ENCODE measurements around the gene PRSS8.
"Not testable (repeated sequence)": the region's sequence is repeated elsewhere in the genome, so short reads cannot be mapped to it uniquely, and the experiment has no call there.

PRSS8 gene

GRCh38 chr16:31177136-31177535 lies 41.6 kb upstream of the PRSS8 start:
- Histone ChIP-seq H3K4me2 (peak overlapping the region; percentile 29 to 82 (median 61)), H3K9me3 (replicated peaks in 1 of 11) (no peaks in the 10 kb centered on the region), H3K4me3 (no peak overlapping the region), H3K9ac (no peak overlapping the region), H3K27ac (no peak overlapping the region), H4K20me1 (peaks cover 15 to 36% (median 22%) of the 10 kb centered on the region in 11 experiments), H3K27me3 (no peaks in the 10 kb centered on the region), H3K4me1 (peaks cover 30 to 43% (median 34%) of the 10 kb centered on the region in 10 experiments), H3K36me3 (peaks cover 8 to 15% (median 14%) of the 10 kb centered on the region in 11 experiments)
- no peak for TF ChIP-seq Cebpa-rat (IDR thresholded peaks at IDR 0.05)

- not testable (repeated sequence) for H3K4me3 ChIP-seq; H3K4me2 ChIP-seq; H3K9me3 ChIP-seq (replicated peaks in 1 of 11); H3K27ac ChIP-seq; H3K36me3 ChIP-seq; H3K9ac ChIP-seq; H4K20me1 ChIP-seq; H3K27me3 ChIP-seq; H3K4me1 ChIP-seq
Measured at GRCh38 chr16:31170048-31170447, 34.5 kb upstream of the PRSS8 start.

- H3K36me3 ChIP-seq, result no peaks in the 10 kb centered on the region
- H3K4me1 ChIP-seq, result no peaks in the 10 kb centered on the region
- TF ChIP-seq Cebpa-rat (IDR thresholded peaks at IDR 0.05), result no peak
- no peak overlapping the region for H3K9ac ChIP-seq
- H3K4me3 ChIP-seq, result no peak overlapping the region
- H4K20me1 ChIP-seq, result no peaks in the 10 kb centered on the region
- no peaks in the 10 kb centered on the region for H3K9me3 ChIP-seq (replicated peaks in 1 of 11)
- H3K27ac ChIP-seq, result no peak overlapping the region
- H3K4me2 ChIP-seq, result no peak overlapping the region
- H3K27me3 ChIP-seq, result no peaks in the 10 kb centered on the region
Measured at GRCh38 chr16:31168848-31169247, 33.3 kb upstream of the PRSS8 start.

GRCh38 chr16:31167315-31167714 lies 31.8 kb upstream of the PRSS8 start:
- H3K36me3 ChIP-seq, result no peaks in the 10 kb centered on the region
- TF ChIP-seq Cebpa-rat (IDR thresholded peaks at IDR 0.05), result no peak
- no peak overlapping the region for H3K27ac ChIP-seq
- H3K9me3 ChIP-seq (replicated peaks in 1 of 11), result no peaks in the 10 kb centered on the region
- no peak overlapping the region for H3K9ac ChIP-seq
- H3K27me3 ChIP-seq, result no peaks in the 10 kb centered on the region
- H3K4me1 ChIP-seq, result no peaks in the 10 kb centered on the region
- no peak overlapping the region for H3K4me3 ChIP-seq
- H3K4me2 ChIP-seq, result no peak overlapping the region
- no peaks in the 10 kb centered on the region for H4K20me1 ChIP-seq

- no peak for TF ChIP-seq Cebpa-rat (IDR thresholded peaks at IDR 0.05)
- H3K9ac ChIP-seq, result 0 out of 22 replicates have a peak overlapping the region, but pooled peaks of 1 of the 11 experiments have one; percentile 2
- no peak overlapping the region for H3K4me3 ChIP-seq
- H3K9me3 ChIP-seq (replicated peaks in 1 of 11), result no peaks in the 10 kb centered on the region
- peak overlapping the region in 9 of 11 experiments; percentile 3 to 83 (median 30); a peak in 13 of 22 replicates for H3K4me2 ChIP-seq
- H3K27ac ChIP-seq, result no peak overlapping the region
- peaks cover 0 to 21% (median 13%) of the 10 kb centered on the region in 10 experiments; a peak in 14 of 20 replicates for H3K4me1 ChIP-seq
- no peaks in the 10 kb centered on the region for H3K36me3 ChIP-seq
- no peaks in the 10 kb centered on the region for H4K20me1 ChIP-seq
- H3K27me3 ChIP-seq, result no peaks in the 10 kb centered on the region
Measured at GRCh38 chr16:31157136-31157535, 21.6 kb upstream of the PRSS8 start.

DNA sequence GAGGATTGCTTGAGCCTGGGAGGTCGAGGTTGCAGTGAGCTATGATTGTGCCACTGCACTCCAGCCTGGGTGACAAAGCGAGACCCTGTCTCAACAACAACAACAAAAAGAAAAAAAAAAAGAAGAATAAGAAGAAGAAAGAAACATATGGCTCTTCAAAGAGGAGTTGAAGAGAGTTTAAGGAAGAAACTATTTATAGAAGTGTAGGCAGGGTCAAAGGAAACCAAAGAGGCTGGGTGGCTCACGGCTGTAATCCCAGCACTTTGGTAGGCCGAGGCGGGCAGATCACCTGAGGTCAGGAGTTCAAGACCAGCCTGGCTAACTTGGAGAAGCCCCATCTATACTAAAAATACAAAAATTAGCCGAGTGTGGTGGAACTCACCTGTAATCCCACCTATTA lies 15.4 kb upstream of the PRSS8 start:
- H3K4me3 ChIP-seq; H3K36me3 ChIP-seq; H3K9me3 ChIP-seq (replicated peaks in 1 of 11); H3K27me3 ChIP-seq; H4K20me1 ChIP-seq: not testable (repeated sequence)
- H3K9ac ChIP-seq, result peak overlapping the region in 1 of 11 experiments; percentile 28; a peak in 4 of 22 replicates
- peak overlapping the region; percentile 48 to 94 (median 72); a peak in 21 of 22 replicates for H3K4me2 ChIP-seq
- peak overlapping the region in 4 of 11 experiments; percentile 15 to 77 (median 70); a peak in 5 of 22 replicates for H3K27ac ChIP-seq
- H3K4me1 ChIP-seq, result peaks cover 25 to 49% (median 33%) of the 10 kb centered on the region in 10 experiments

- H3K27me3 ChIP-seq, result no peaks in the 10 kb centered on the region
- H3K4me2 ChIP-seq, result peak within 1 kb of the TSS; percentile 48 to 94 (median 72)
- H3K9ac ChIP-seq, result peak within 1 kb of the TSS in 10 of 11 experiments; percentile 12 to 75 (median 54); a peak in 14 of 22 replicates
- no peaks in the 10 kb centered on the region for H3K9me3 ChIP-seq (replicated peaks in 1 of 11)
- TF ChIP-seq Cebpa-rat (IDR thresholded peaks at IDR 0.05), result no peak
- H3K4me1 ChIP-seq, result peaks cover 25 to 49% (median 33%) of the 10 kb centered on the region in 10 experiments
- peak within 1 kb of the TSS; percentile 18 to 77 (median 57); a peak in 20 of 22 replicates for H3K27ac ChIP-seq
- H3K4me3 ChIP-seq, result peak within 1 kb of the TSS in 6 of 10 experiments; percentile 1 to 42 (median 27); a peak in 10 of 20 replicates
- no peaks in the 10 kb centered on the region for H4K20me1 ChIP-seq
- no peaks in the 10 kb centered on the region for H3K36me3 ChIP-seq
Measured at GRCh38 chr16:31149894-31150890, 14.7 kb upstream of the PRSS8 start, which contains the start of gene PRSS36. Gene PRSS36, minus strand, starts transcription at chr16:31150066. Its CDS starts 31 bp downstream, at chr16:31150035.

GRCh38 chr16:31149332-31149731 lies 13.8 kb upstream of the PRSS8 start:
- peak overlapping the region in 10 of 11 experiments; percentile 12 to 75 (median 54); a peak in 13 of 22 replicates for H3K9ac ChIP-seq
- no peaks in the 10 kb centered on the region for H3K27me3 ChIP-seq
- H3K36me3 ChIP-seq, result no peaks in the 10 kb centered on the region
- peak overlapping the region in 6 of 10 experiments; percentile 1 to 42 (median 27); a peak in 10 of 20 replicates for H3K4me3 ChIP-seq
- peaks cover 25 to 49% (median 33%) of the 10 kb centered on the region in 10 experiments for H3K4me1 ChIP-seq
- no peaks in the 10 kb centered on the region for H4K20me1 ChIP-seq
- H3K4me2 ChIP-seq, result peak overlapping the region; percentile 48 to 94 (median 72)
- H3K27ac ChIP-seq, result peak overlapping the region; percentile 18 to 77 (median 57); a peak in 20 of 22 replicates
- no peak for TF ChIP-seq Cebpa-rat (IDR thresholded peaks at IDR 0.05)
- no peaks in the 10 kb centered on the region for H3K9me3 ChIP-seq (replicated peaks in 1 of 11)

DNA sequence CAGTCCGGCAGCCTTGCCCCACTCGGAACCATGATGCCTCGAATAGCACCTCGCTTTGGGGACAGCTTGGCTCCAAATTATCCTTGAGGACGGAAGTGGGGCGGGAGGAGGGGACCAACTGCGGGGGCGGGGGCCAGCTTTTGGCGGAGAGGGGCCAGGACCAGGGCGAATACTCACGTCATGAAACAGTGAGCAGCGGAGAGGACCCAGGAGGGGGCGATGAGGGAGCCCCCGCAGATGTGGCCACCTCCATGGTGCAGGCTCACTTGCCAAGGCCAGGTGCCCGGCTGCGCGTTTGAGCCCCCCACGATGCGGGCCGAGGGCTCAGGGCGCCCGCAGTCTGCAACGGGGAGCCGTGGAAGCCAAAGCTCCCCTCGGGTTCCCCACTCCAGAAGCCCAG lies 13.4 kb upstream of the PRSS8 start:
- TF ChIP-seq Cebpa-rat (IDR thresholded peaks at IDR 0.05), result no peak
- peaks cover 25 to 49% (median 33%) of the 10 kb centered on the region in 10 experiments for H3K4me1 ChIP-seq
- H3K9ac ChIP-seq, result peak overlapping the region in 8 of 11 experiments; percentile 12 to 75 (median 60); a peak in 11 of 22 replicates
- H3K4me2 ChIP-seq, result peak overlapping the region; percentile 48 to 94 (median 72); a peak in 19 of 22 replicates
- H3K27ac ChIP-seq, result peak overlapping the region; percentile 18 to 77 (median 57); a peak in 17 of 22 replicates
- no peaks in the 10 kb centered on the region for H3K9me3 ChIP-seq (replicated peaks in 1 of 11)
- no peaks in the 10 kb centered on the region for H3K27me3 ChIP-seq
- no peaks in the 10 kb centered on the region for H4K20me1 ChIP-seq
- H3K36me3 ChIP-seq, result no peaks in the 10 kb centered on the region
- peak overlapping the region in 4 of 10 experiments; percentile 15 to 42 (median 34); a peak in 4 of 20 replicates for H3K4me3 ChIP-seq

All from BLaER1 treated with 17β-estradiol and CSF1 and Interleukin-3, amounts not matched to agents 10 nM and 100 nM (cell line).